Measurements from ENCODE around the gene LRRC17.
A peak's percentile ranks its signal among the peaks of the same experiment; 100 is the strongest.

Gene LRRC17

GRCh38 chr7:102875700-102876295, 37.0 kb upstream of the LRRC17 start (continued):
- no peak for TF ChIP-seq ZNF211 (tag by site-specific recombination; IDR thresholded peaks at IDR 0.05; ENCODE audit: low read depth)
- TF ChIP-seq ZNF16 (tag by site-specific recombination; IDR thresholded peaks at IDR 0.05; ENCODE audit: low read depth), result no peak
- TF ChIP-seq ZNF776 (tag by site-specific recombination; IDR thresholded peaks at IDR 0.05; ENCODE audit: borderline replicate concordance), result no peak
- no peak for TF ChIP-seq BCL11B (tag by site-specific recombination; IDR thresholded peaks at IDR 0.05; ENCODE audit: low read depth)
- no peak for TF ChIP-seq PRDM6 (tag by site-specific recombination; IDR thresholded peaks at IDR 0.05)
- no peak for TF ChIP-seq ZNF223 (tag by site-specific recombination; IDR thresholded peaks at IDR 0.05)
- no peak for TF ChIP-seq ZSCAN18 (tag by site-specific recombination; IDR thresholded peaks at IDR 0.05)
- 0 out of 2 replicates have a peak, but pooled peaks have one; percentile 26 for TF ChIP-seq KLF8 (tag by site-specific recombination; IDR thresholded peaks at IDR 0.05)
- no peak for TF ChIP-seq ZNF664 (tag by site-specific recombination; IDR thresholded peaks at IDR 0.05)
- no peak for TF ChIP-seq ZNF692 (tag by site-specific recombination; IDR thresholded peaks at IDR 0.05)
- TF ChIP-seq ZFP37 (tag by site-specific recombination; IDR thresholded peaks at IDR 0.05), result peak; percentile 73; the same call in 1 of the 2 replicates
- TF ChIP-seq OVOL3 (tag by site-specific recombination; IDR thresholded peaks at IDR 0.05), result no peak

GRCh38 chr7:102883098-102883860, 29.5 kb upstream of the LRRC17 start:
- H3K4me1 ChIP-seq (ENCODE audit: control insufficient read depth, insufficient read depth, low read length), result no peaks in the 10 kb centered on the region
- ChIA-PET POLR2A (no interaction called here), CTCF (interaction anchor here (1.0 kb wide), 1 partner anchor 10 kb away, joined by 3 read pairs; no protein-coding TSS in a partner anchor)
- no peak overlapping the region for H3K4me3 ChIP-seq (ENCODE audit: low read depth, low read length)
- no peak overlapping the region for H3K27ac ChIP-seq (ENCODE audit: extremely low read depth, low read depth, low read length)
- no peaks in the 10 kb centered on the region for H3K36me3 ChIP-seq (ENCODE audit: control insufficient read depth in 2 of 2, insufficient read depth in 1 of 2, low read length in 2 of 2)
- TF ChIP-seq ZNF184 (tag by site-specific recombination; IDR thresholded peaks at IDR 0.05) (peak; percentile 53; the same call in 1 of the 2 replicates), ZNF335 (tag by site-specific recombination; conservative IDR thresholded peaks at IDR 0.05) (no peak)
- no peaks in the 10 kb centered on the region for H3K9me3 ChIP-seq (ENCODE audit: control insufficient read depth, insufficient read depth, low read depth, low read length)

- CTCF ChIA-PET, result no interaction called here
- H3K27ac ChIP-seq (ENCODE audit: extremely low read depth, low read depth, low read length), result no peak overlapping the region
- no peak overlapping the region for H3K4me3 ChIP-seq (ENCODE audit: low read depth, low read length)
- H3K9me3 ChIP-seq (ENCODE audit: control insufficient read depth, insufficient read depth, low read depth, low read length), result no peaks in the 10 kb centered on the region
- H3K36me3 ChIP-seq (ENCODE audit: control insufficient read depth in 2 of 2, insufficient read depth in 1 of 2, low read length in 2 of 2), result no peaks in the 10 kb centered on the region
- H3K4me1 ChIP-seq (ENCODE audit: control insufficient read depth, insufficient read depth, low read length), result no peaks in the 10 kb centered on the region
- TF ChIP-seq ZFP41 (tag by site-specific recombination; IDR thresholded peaks at IDR 0.05; ENCODE audit: borderline replicate concordance), result no peak
- no peak for TF ChIP-seq ZNF114 (tag by site-specific recombination; IDR thresholded peaks at IDR 0.05)
- TF ChIP-seq ZNF404 (tag by site-specific recombination; IDR thresholded peaks at IDR 0.05), result no peak
- TF ChIP-seq PRDM6 (tag by site-specific recombination; IDR thresholded peaks at IDR 0.05), result no peak
- no peak for TF ChIP-seq ZNF677 (tag by site-specific recombination; IDR thresholded peaks at IDR 0.05)
- no peak for TF ChIP-seq ZNF324 (tag by site-specific recombination; IDR thresholded peaks at IDR 0.05)
- no peak for TF ChIP-seq ZNF214 (tag by site-specific recombination; IDR thresholded peaks at IDR 0.05; ENCODE audit: borderline replicate concordance)
- TF ChIP-seq ZNF239 (tag by site-specific recombination; IDR thresholded peaks at IDR 0.05), result no peak
- no peak for TF ChIP-seq ZNF26 (tag by site-specific recombination; IDR thresholded peaks at IDR 0.05)
- TF ChIP-seq ZNF184 (tag by site-specific recombination; IDR thresholded peaks at IDR 0.05), result no peak
- POLR2A ChIA-PET, result no interaction called here
Measured at GRCh38 chr7:102888561-102889233, 24.1 kb upstream of the LRRC17 start.

Measured in HEK293 (cell line).